Vagina (tissue), 2 donors: ENCODE data around the gene ACTL8.

Source experiments
- POLR2A ChIP-seq, 2 donors: fragments of 450-650 bp; IDR thresholded peaks; one replicate each; pipeline ENCODE4 v1.6.1; 2017; ENCODE audit warnings: antibody characterized with exemption in 2 of 2, mild to moderate bottlenecking in 2 of 2, moderate library complexity in 2 of 2
- POLR2AphosphoS5 ChIP-seq, 2 donors: sonication (generic); formaldehyde crosslinking; IDR thresholded peaks; one replicate each; pipeline ENCODE4 v1.9.0; 2017; ENCODE audit warnings: antibody characterized with exemption in 2 of 2, mild to moderate bottlenecking in 2 of 2, low read depth in 1 of 2; ENCODE audit not compliant: insufficient read depth in 1 of 2
- TF ChIP-seq, protein P1 (sequence below), 3 experiments: fragments of 450-650 bp in 2 of 3; fragments of 200-600 bp in 1 of 3; sonication (generic) in 1 of 3; IDR thresholded peaks; one replicate each; pipeline ENCODE4 v1.5.1; 2017 to 2019; ENCODE audit warnings: antibody characterized with exemption in 3 of 3, mild to moderate bottlenecking in 2 of 3, moderate library complexity in 2 of 3

DNA sequence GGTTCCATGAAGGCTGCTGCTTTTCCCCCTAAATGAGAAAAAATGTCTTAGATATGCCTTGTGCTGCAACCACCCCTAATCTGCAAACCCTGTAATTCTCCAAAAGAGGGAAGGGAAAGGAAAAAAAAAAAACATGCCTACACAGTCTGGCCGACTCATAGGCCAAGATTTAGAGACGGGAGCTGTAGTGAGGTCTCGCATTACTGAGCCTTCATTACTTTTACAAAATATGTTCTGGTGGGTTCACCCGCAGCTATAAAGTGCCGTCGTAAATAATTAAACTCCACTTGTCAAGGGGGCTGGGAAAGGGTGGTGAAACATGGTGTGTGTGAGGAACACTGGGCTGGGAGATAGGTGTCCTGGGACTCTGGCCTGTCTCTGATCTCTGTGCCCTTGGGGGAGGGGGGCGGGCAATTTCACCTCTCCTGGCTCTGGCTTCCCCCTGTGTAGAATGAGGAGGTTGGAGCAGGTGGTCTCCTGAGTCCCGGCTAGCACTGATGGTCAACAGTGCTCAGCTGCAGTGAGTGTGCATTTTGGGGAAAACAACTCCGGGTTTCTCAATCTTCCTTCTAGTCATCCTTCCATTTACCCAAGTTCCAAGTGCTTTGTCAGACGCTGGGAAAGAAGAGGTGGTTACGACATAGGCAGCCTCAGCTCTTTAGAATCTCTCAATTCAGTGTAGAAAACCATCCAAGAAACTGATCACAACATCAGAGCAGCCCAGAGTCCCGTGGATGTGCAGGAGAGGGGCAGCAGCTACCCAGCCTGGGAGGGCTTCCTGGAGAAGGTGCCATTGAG, 82.3 kb downstream of the ACTL8 start:
- TF ChIP-seq, protein P1, sequence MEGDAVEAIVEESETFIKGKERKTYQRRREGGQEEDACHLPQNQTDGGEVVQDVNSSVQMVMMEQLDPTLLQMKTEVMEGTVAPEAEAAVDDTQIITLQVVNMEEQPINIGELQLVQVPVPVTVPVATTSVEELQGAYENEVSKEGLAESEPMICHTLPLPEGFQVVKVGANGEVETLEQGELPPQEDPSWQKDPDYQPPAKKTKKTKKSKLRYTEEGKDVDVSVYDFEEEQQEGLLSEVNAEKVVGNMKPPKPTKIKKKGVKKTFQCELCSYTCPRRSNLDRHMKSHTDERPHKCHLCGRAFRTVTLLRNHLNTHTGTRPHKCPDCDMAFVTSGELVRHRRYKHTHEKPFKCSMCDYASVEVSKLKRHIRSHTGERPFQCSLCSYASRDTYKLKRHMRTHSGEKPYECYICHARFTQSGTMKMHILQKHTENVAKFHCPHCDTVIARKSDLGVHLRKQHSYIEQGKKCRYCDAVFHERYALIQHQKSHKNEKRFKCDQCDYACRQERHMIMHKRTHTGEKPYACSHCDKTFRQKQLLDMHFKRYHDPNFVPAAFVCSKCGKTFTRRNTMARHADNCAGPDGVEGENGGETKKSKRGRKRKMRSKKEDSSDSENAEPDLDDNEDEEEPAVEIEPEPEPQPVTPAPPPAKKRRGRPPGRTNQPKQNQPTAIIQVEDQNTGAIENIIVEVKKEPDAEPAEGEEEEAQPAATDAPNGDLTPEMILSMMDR (IDR thresholded peaks at IDR 0.05): no peak
- TF ChIP-seq POLR2A (IDR thresholded peaks at IDR 0.05): no peak
- TF ChIP-seq POLR2AphosphoS5 (IDR thresholded peaks at IDR 0.05; ENCODE audit: insufficient read depth in 1 of 2, low read depth in 1 of 2): no peak
